GM19043 (cell line): Measurements from ENCODE around the gene ZNF770.

Experiments
- ATAC-seq: cut with Tn5 transposase; IDR thresholded peaks from one replicate; pipeline ENCODE4 v1.9.1; 2021; ENCODE audit warnings: low read depth; ENCODE audit not compliant: unreplicated experiment

The ZNF770 gene

GRCh38 chr15:34988027-34988902 lies at the start of gene ZNF770:
Gene ZNF770 (minus strand): TSS chr15:34988287. CDS start chr15:34983434, 4,853 bp downstream.
- ATAC-seq, result peak; percentile 73

- ATAC-seq, result no peak
Observed at GRCh38 chr15:35028235-35028984, 40.3 kb upstream of the ZNF770 start.

GRCh38 chr15:35023804-35024203 lies 35.7 kb upstream of the ZNF770 start:
- no peak for ATAC-seq

- no peak for ATAC-seq
Observed at GRCh38 chr15:35020974-35021373, 32.9 kb upstream of the ZNF770 start.

GRCh38 chr15:35019404-35020327 lies 31.6 kb upstream of the ZNF770 start:
- no peak for ATAC-seq

- no peak for ATAC-seq
Observed at GRCh38 chr15:35014241-35014640, 26.2 kb upstream of the ZNF770 start.

GRCh38 chr15:35013370-35013769 lies 25.3 kb upstream of the ZNF770 start:
- ATAC-seq, result no peak

- no peak for ATAC-seq
Observed at GRCh38 chr15:35007397-35007796, 19.3 kb upstream of the ZNF770 start.

- ATAC-seq, result no peak
Observed at GRCh38 chr15:35005933-35006332, 17.8 kb upstream of the ZNF770 start.

- ATAC-seq, result no peak
Observed at GRCh38 chr15:35003928-35004327, 15.8 kb upstream of the ZNF770 start.

- ATAC-seq, result no peak
Observed at GRCh38 chr15:35000511-35000910, 12.4 kb upstream of the ZNF770 start.

- no peak for ATAC-seq
Observed at GRCh38 chr15:34999906-35000305, 11.8 kb upstream of the ZNF770 start.

GRCh38 chr15:34994925-34995324 lies 6.8 kb upstream of the ZNF770 start:
- ATAC-seq, result no peak

- peak; percentile 88 for ATAC-seq
Observed at GRCh38 chr15:34993877-34994276, 5.8 kb upstream of the ZNF770 start.

- ATAC-seq, result no peak
Observed at GRCh38 chr15:34993412-34993811, 5.3 kb upstream of the ZNF770 start.

- ATAC-seq, result no peak
Observed at GRCh38 chr15:34987609-34988026, 469 bp downstream of the ZNF770 start.

GRCh38 chr15:34986771-34987480 lies 1.2 kb downstream of the ZNF770 start:
- ATAC-seq, result no peak

- no peak for ATAC-seq
Observed at GRCh38 chr15:34986326-34986725, 1.8 kb downstream of the ZNF770 start.

GRCh38 chr15:34984889-34985630 lies 3.0 kb downstream of the ZNF770 start:
- ATAC-seq, result no peak
